Sigmoid colon (tissue), 7 donors: ENCODE measurements around the gene CEP70. TPM values are rescaled to one million over a fixed set of nuclear protein-coding genes. Genes with fewer than 3 reads are reported as not detected.

ENCODE experiments used
- DNase-seq: peaks from one replicate; pipeline ENCODE4 v3.0.0-alpha.2; 2019
- H3K27ac ChIP-seq, 4 donors: fragments of 200-600 bp; sonication (generic); one replicate each; pipeline ENCODE4 v1.5.1; 2016 to 2019; ENCODE audit warnings: mild to moderate bottlenecking in 1 of 4
- H3K27me3 ChIP-seq, 3 donors: fragments of 200-600 bp; sonication (generic); one replicate each; pipeline ENCODE4 v1.5.1; 2019; ENCODE audit warnings: mild to moderate bottlenecking in 1 of 3
- H3K36me3 ChIP-seq, 4 donors: fragments of 200-600 bp; sonication (generic); one replicate each; pipeline ENCODE4 v1.5.1; 2016 to 2019
- H3K4me1 ChIP-seq, 4 donors: fragments of 200-600 bp; sonication (generic); one replicate each; pipeline ENCODE4 v1.5.1; 2017 to 2019
- H3K4me3 ChIP-seq, 4 donors: fragments of 200-600 bp; sonication (generic); one replicate each; pipeline ENCODE4 v1.5.1; 2017 to 2019; ENCODE audit warnings: mild to moderate bottlenecking in 2 of 4, moderate library complexity in 1 of 4
- H3K9me3 ChIP-seq, 4 donors: fragments of 200-600 bp in 3 of 4; sonication (generic) in 3 of 4; one replicate each; pipeline versions ENCODE4 v1.5.1 to v1.6.1; 2013 to 2019
- EP300 ChIP-seq, 4 donors: sonication (generic); formaldehyde crosslinking; IDR thresholded peaks; one replicate each; pipeline ENCODE4 v1.6.1; 2017; ENCODE audit warnings: antibody characterized with exemption in 4 of 4
- POLR2A ChIP-seq, 2 donors: fragments of 450-650 bp; IDR thresholded peaks; one replicate each; pipeline ENCODE4 v1.6.1; 2016; ENCODE audit warnings: antibody characterized with exemption in 2 of 2, mild to moderate bottlenecking in 2 of 2, moderate library complexity in 2 of 2
- POLR2AphosphoS5 ChIP-seq, 4 donors: sonication (generic); formaldehyde crosslinking; IDR thresholded peaks; one replicate each; pipeline ENCODE4 v1.6.1; 2017; ENCODE audit warnings: antibody characterized with exemption in 4 of 4
- WGBS, 2 donors: extraction: QIAGEN DNeasy Blood & Tissue Kit; methylation state at CpG; one replicate each; pipeline ENCODE4 v1.1.7; 2013; 5-methylcytosine and 5-hydroxymethylcytosine counted together
- intact Hi-C: fragments of 100-400 bp; cut with DNase I; formaldehyde crosslinking; loops from one replicate; pipeline ENCODE4 v1.15.1; 2023
- polyA plus RNA-seq, 3 donors: library from polyadenylated mRNA; stranded (reverse); fragments of 200-250 nt; gene quantifications; one replicate each; pipeline ENCODE4 v1.2.3, GENCODE V29; 2013
- total RNA-seq, 4 donors: library from RNA; depleted of rRNA; stranded (reverse); fragments of >200 nt; gene quantifications; one replicate each; pipeline ENCODE4 v1.1.0, GENCODE V29; 2016
- TF ChIP-seq, protein P1 (sequence below), 4 experiments: fragments of 450-650 bp in 3 of 4; fragments of 200-600 bp in 1 of 4; IDR thresholded peaks; one replicate each; pipeline ENCODE4 v1.5.1; 2016 to 2019; ENCODE audit warnings: antibody characterized with exemption in 4 of 4, mild to moderate bottlenecking in 3 of 4, moderate library complexity in 2 of 4
- donor health status: healthy with polysubstance abuse.
- donor health status: Bipolar disorder and iron deficiency.
- donor health status: healthy.

CEP70 gene, protein sequence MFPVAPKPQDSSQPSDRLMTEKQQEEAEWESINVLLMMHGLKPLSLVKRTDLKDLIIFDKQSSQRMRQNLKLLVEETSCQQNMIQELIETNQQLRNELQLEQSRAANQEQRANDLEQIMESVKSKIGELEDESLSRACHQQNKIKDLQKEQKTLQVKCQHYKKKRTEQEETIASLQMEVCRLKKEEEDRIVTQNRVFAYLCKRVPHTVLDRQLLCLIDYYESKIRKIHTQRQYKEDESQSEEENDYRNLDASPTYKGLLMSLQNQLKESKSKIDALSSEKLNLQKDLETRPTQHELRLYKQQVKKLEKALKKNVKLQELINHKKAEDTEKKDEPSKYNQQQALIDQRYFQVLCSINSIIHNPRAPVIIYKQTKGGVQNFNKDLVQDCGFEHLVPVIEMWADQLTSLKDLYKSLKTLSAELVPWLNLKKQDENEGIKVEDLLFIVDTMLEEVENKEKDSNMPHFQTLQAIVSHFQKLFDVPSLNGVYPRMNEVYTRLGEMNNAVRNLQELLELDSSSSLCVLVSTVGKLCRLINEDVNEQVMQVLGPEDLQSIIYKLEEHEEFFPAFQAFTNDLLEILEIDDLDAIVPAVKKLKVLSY
- total RNA-seq = 10 to 100 TPM; 42.6 to 77.2 (median 66.8) TPM
- 10 to 100 TPM; 12.0 to 16.2 (median 15.0) TPM for polyA plus RNA-seq

DNA sequence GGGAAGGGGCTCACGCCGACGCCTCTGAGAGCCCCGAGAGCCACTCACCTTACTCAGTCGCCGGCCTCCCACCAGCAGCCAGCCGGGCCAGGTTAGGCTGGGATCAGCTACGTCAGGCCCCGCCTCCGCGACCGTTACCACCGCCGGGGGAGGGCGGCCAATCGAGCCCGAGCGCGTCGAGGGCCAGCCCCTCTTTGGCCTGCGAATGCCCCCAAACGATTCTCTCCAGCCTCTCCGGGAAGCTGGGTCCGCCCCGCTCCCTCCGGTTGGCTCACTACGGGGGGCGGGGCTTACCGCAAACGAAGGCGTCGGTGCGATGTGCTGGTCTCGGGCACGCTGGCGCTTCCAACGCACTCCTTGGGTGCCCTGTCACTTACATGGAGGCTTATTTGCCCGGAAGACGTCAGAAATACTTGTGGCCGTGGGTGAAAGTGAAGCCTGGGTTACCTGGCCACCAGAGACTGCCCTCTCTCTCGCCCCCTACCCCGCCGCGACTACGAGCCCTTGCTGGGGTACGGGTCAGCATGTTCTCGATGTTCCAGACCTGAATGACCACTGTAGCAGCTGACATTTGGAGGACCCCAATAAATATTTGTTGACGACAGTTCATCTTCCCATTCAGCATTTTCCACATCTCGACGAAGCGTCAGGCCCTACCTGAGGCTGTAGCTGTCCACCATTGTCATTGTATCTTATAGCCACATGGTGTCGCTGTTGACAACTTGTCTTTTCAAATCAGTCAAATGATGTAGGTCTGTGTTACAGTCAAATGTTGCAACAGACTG lies at the start of gene CEP70:
Gene CEP70, minus strand, starts transcription at position 111 of the 785 bp plus-strand sequence. CDS start 21,333 bp downstream, outside the sequence.
- peak; percentile 88 to 97 (median 92) for TF ChIP-seq POLR2AphosphoS5 (IDR thresholded peaks at IDR 0.05)
- peak; percentile 90 to 92 for TF ChIP-seq POLR2A (IDR thresholded peaks at IDR 0.05)
- TF ChIP-seq, protein P1, sequence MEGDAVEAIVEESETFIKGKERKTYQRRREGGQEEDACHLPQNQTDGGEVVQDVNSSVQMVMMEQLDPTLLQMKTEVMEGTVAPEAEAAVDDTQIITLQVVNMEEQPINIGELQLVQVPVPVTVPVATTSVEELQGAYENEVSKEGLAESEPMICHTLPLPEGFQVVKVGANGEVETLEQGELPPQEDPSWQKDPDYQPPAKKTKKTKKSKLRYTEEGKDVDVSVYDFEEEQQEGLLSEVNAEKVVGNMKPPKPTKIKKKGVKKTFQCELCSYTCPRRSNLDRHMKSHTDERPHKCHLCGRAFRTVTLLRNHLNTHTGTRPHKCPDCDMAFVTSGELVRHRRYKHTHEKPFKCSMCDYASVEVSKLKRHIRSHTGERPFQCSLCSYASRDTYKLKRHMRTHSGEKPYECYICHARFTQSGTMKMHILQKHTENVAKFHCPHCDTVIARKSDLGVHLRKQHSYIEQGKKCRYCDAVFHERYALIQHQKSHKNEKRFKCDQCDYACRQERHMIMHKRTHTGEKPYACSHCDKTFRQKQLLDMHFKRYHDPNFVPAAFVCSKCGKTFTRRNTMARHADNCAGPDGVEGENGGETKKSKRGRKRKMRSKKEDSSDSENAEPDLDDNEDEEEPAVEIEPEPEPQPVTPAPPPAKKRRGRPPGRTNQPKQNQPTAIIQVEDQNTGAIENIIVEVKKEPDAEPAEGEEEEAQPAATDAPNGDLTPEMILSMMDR (IDR thresholded peaks at IDR 0.05) = peak; percentile 85 to 97 (median 90)
- TF ChIP-seq EP300 (IDR thresholded peaks at IDR 0.05) = peak in 1 of 4 donors; percentile 14
- Histone ChIP-seq H3K9me3 (no peaks in the 10 kb centered on the region), H3K27me3 (no peaks in the 10 kb centered on the region), H3K4me1 (peaks cover 0 to 14% (median 10%) of the 10 kb centered on the region in 4 donors), H3K36me3 (no peaks in the 10 kb centered on the region), H3K4me3 (peak within 1 kb of the TSS; percentile 55 to 78 (median 74)), H3K27ac (peak within 1 kb of the TSS; percentile 94)
- intact Hi-C loops = loop anchor here (1.0 to 5.0 kb wide), 5 partner anchors 14 to 748 kb away; partner anchors contain the start of genes FAIM, MRPS22 and PIK3CB
- 0% methylated on average over 52 of the region's 52 CpGs for WGBS, 2 donors
- peak; percentile 98 for DNase-seq

DNA sequence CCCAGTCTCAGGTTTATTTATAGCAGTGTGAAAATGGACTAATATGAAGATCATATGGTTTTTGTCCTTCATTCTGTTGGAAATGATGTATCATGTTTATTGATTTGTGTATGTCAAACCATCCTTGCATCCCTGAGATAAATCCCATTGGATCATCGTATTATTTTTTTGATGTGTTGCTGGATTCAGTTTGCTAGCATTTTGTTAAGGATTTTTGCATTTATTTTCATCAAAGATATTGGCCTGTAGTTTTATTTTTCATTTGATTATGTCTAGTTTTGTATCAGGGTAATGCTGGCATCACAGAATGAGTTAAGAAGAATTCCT lies 48.8 kb upstream of the CEP70 start:
- no peaks in the 10 kb centered on the region for H3K27me3 ChIP-seq
- TF ChIP-seq POLR2AphosphoS5 (IDR thresholded peaks at IDR 0.05) (no peak), POLR2A (IDR thresholded peaks at IDR 0.05) (no peak), EP300 (IDR thresholded peaks at IDR 0.05) (no peak)
- TF ChIP-seq, protein P1 (IDR thresholded peaks at IDR 0.05) = no peak
- intact Hi-C loops = no loop called here
- H3K27ac ChIP-seq = no peak overlapping the region
- H3K9me3 ChIP-seq = peaks cover 0 to 9% (median 3%) of the 10 kb centered on the region in 4 donors
- no peak for DNase-seq
- no peaks in the 10 kb centered on the region for H3K4me1 ChIP-seq
- H3K36me3 ChIP-seq = no peaks in the 10 kb centered on the region
- 97 to 99% methylated on average over 1 of the region's 1 CpG for WGBS, 2 donors
- no peak overlapping the region for H3K4me3 ChIP-seq

DNA sequence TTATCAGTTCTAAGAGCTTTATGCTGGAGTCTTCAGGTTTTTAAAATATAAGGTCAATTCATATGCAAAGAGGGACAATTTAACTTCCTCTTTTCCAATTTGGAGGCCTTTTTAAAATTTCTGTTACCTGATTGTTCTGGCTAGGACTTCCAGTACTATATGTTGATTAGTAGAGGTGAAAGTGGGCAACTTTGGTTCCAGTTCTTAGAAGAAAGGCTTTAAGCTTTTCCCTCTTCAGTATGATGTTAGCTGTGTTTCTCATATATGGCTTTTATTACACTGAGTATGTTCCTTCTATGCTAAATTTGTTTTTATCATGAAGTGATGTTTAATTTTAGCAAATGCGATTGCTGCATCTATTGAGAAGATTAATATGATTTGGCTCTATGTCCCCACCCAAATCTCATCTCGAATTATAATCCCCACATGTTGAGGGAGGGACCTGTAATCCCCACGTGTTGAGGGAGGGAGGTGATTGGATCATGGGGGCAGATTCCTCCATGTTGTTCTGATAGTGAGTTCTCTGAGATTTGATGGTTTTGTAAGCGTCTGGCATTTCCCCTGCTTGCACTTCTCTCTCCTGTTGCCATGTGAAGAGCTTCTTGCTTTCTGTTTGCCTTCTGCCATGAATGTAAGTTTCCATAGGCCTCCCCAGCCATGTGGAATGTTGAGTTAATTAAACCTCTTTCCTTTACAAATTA lies 48.3 kb upstream of the CEP70 start:
- 78 to 82% methylated on average over 4 of the region's 4 CpGs for WGBS, 2 donors
- TF ChIP-seq POLR2AphosphoS5 (IDR thresholded peaks at IDR 0.05) (no peak), EP300 (IDR thresholded peaks at IDR 0.05) (no peak), POLR2A (IDR thresholded peaks at IDR 0.05) (no peak)
- TF ChIP-seq, protein P1 (IDR thresholded peaks at IDR 0.05) = no peak

DNA sequence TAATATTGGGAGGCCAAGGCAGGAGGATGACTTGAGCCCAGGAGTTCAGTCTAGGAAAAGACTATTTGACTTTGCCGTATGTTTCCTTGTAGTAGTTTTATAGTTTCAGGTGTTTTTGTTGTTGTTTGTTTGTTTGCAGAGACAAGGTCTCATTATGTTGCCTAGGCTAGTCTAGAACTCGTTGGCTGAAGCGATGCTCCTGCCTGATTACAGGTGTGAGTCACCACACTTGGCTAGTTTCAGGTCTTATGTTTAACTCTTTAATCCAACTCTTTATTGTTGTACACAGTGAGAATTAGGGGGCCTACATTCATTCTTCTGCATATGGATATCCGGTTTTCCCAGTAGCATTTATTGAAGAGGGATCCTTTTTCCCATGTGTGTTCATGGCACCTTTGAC lies 46.5 kb upstream of the CEP70 start:
- Histone ChIP-seq H3K27ac (no peak overlapping the region), H3K4me3 (no peak overlapping the region), H3K27me3 (no peaks in the 10 kb centered on the region), H3K36me3 (no peaks in the 10 kb centered on the region), H3K9me3 (peaks cover 0 to 9% (median 3%) of the 10 kb centered on the region in 4 donors), H3K4me1 (no peaks in the 10 kb centered on the region)
- TF ChIP-seq EP300 (IDR thresholded peaks at IDR 0.05) = no peak
- no peak for TF ChIP-seq POLR2A (IDR thresholded peaks at IDR 0.05)
- TF ChIP-seq POLR2AphosphoS5 (IDR thresholded peaks at IDR 0.05) = no peak
- TF ChIP-seq, protein P1 (IDR thresholded peaks at IDR 0.05) = no peak
- DNase-seq = no peak
- intact Hi-C loops = no loop called here
- WGBS, 2 donors = 39 to 77% methylated on average over 4 of the region's 4 CpGs

More for the DNA sequence above, 48.3 kb upstream of the CEP70 start:
- no peaks in the 10 kb centered on the region for H3K4me1 ChIP-seq
- DNase-seq = no peak
- no peak overlapping the region for H3K4me3 ChIP-seq
- peaks cover 0 to 9% (median 3%) of the 10 kb centered on the region in 4 donors for H3K9me3 ChIP-seq
- no peaks in the 10 kb centered on the region for H3K27me3 ChIP-seq
- H3K36me3 ChIP-seq = no peaks in the 10 kb centered on the region
- intact Hi-C loops = no loop called here
- H3K27ac ChIP-seq = no peak overlapping the region
